ENCODE results near the gene TXNDC16. TPM values are rescaled to one million over a fixed set of nuclear protein-coding genes. Genes with fewer than 3 reads are reported as not detected.

Gene TXNDC16
- total and polyA plus RNA-seq, 9 of the 15 experiments (the other 6 are each of a cell fraction or from before 2014, with no cell fraction given): 1.8 to 6.2 (median 4.9) TPM

- H3K9ac ChIP-seq (ENCODE audit: insufficient read depth in 1 of 2, low read depth in 2 of 2, low read length in 2 of 2): no peak overlapping the region
- H3K36me3 ChIP-seq (ENCODE audit: control insufficient read depth, insufficient read depth, low read length): no peaks in the 10 kb centered on the region
- ChIA-PET POLR2A (no interaction called here), CTCF (ENCODE audit: low intra/inter-chr PET ratio) (interaction anchor here (0.6 kb wide), 1 partner anchor 847 kb away, joined by 3 read pairs; no protein-coding TSS in a partner anchor)
- DNase-seq (ENCODE audit: extremely low read depth in 1 of 4, low spot score in 3 of 4) (no peak), ATAC-seq (no peak), FAIRE-seq (no peak)
- no peaks in the 10 kb centered on the region for H3K27me3 ChIP-seq (ENCODE audit: control insufficient read depth in 2 of 2, insufficient read depth in 2 of 2, low read length in 2 of 2)
- no peak overlapping the region for H3K4me2 ChIP-seq (ENCODE audit: insufficient read depth, low read length)
- no peaks in the 10 kb centered on the region for H3K79me2 ChIP-seq (ENCODE audit: control insufficient read depth, insufficient read depth, low read length)
- no peaks in the 10 kb centered on the region for H3K4me1 ChIP-seq (replicated peaks in 1 of 2; ENCODE audit: control insufficient read depth in 2 of 2, insufficient read depth in 2 of 2, low read length in 2 of 2)
- H3K27ac ChIP-seq (ENCODE audit: extremely low read depth, low read depth, low read length): no peak overlapping the region
- H3K9me1 ChIP-seq (ENCODE audit: control insufficient read depth, insufficient read depth, low read length): peaks cover 3% of the 10 kb centered on the region
- 50% methylated on average over 2 of the region's 2 CpGs for WGBS (ENCODE audit: insufficient coverage, low coverage, missing lambda C conversion rate)
- in situ Hi-C loops (cut with MboI) (no loop called here), intact Hi-C loops (cut with micrococcal nuclease) (no loop called here)
- BruUV-seq (replicated peaks): no TSS peak
- no peaks in the 10 kb centered on the region for H3K9me3 ChIP-seq (replicated peaks; ENCODE audit: control insufficient read depth, insufficient read depth, low read depth, low read length)
- H4K20me1 ChIP-seq (replicated peaks; ENCODE audit: control insufficient read depth, insufficient read depth, low read length): no peaks in the 10 kb centered on the region
- no peak overlapping the region for H3K4me3 ChIP-seq
- no peak overlapping the region for H2AFZ ChIP-seq (ENCODE audit: low read depth, low read length)
- TF ChIP-seq HMGN3 (IDR thresholded peaks at IDR 0.05; ENCODE audit: borderline replicate concordance, extremely low read depth, insufficient read length, low read depth, low read length): no peak
- TF ChIP-seq SAFB (IDR thresholded peaks at IDR 0.05; ENCODE audit: borderline replicate concordance, low read depth, low read length): no peak
- TF ChIP-seq C11orf30 (IDR thresholded peaks at IDR 0.05; ENCODE audit: low read depth): peak; percentile 83; the same call in 1 of the 2 replicates
- no peak for TF ChIP-seq ZNF75A (CRISPR knock-in tag; IDR thresholded peaks at IDR 0.05)
- no peak for TF ChIP-seq ZHX1 (conservative IDR thresholded peaks at IDR 0.05; ENCODE audit: low read length)
- TF ChIP-seq ZFP91 (CRISPR knock-in tag; IDR thresholded peaks at IDR 0.05): no peak
- TF ChIP-seq, protein P1, sequence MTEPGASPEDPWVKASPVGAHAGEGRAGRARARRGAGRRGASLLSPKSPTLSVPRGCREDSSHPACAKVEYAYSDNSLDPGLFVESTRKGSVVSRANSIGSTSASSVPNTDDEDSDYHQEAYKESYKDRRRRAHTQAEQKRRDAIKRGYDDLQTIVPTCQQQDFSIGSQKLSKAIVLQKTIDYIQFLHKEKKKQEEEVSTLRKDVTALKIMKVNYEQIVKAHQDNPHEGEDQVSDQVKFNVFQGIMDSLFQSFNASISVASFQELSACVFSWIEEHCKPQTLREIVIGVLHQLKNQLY (CRISPR knock-in tag; conservative IDR thresholded peaks at IDR 0.05): no peak
- TF ChIP-seq RBBP5 (IDR thresholded peaks at IDR 0.05; ENCODE audit: borderline replicate concordance, insufficient read depth, low read length, poor library complexity, severe bottlenecking): no peak
- no peak for TF ChIP-seq ZNF239 (CRISPR knock-in tag; IDR thresholded peaks at IDR 0.05)
- TF ChIP-seq DACH1 (IDR thresholded peaks at IDR 0.05; ENCODE audit: partially characterized antibody): peak; percentile 30
- no peak for TF ChIP-seq RBM14 (IDR thresholded peaks at IDR 0.05; ENCODE audit: borderline replicate concordance, insufficient read depth, low read depth, low read length)
- no peak for TF ChIP-seq FUS (optimal IDR thresholded peaks at IDR 0.05; ENCODE audit: low read depth, low read length)
- peak; percentile 70 for TF ChIP-seq NFE2L1 (tag; IDR thresholded peaks at IDR 0.05; ENCODE audit: borderline replicate concordance, low read depth)
- TF ChIP-seq ZNF77 (CRISPR knock-in tag; IDR thresholded peaks at IDR 0.05): no peak
- TF ChIP-seq ZNF445 (CRISPR knock-in tag; IDR thresholded peaks at IDR 0.05; ENCODE audit: low read depth): no peak
- TF ChIP-seq SRSF1 (IDR thresholded peaks at IDR 0.05; ENCODE audit: low read depth, low read length): no peak
- no peak for TF ChIP-seq PHF20 (IDR thresholded peaks at IDR 0.05; ENCODE audit: partially characterized antibody)
- no peak for TF ChIP-seq ZNF583 (CRISPR knock-in tag; IDR thresholded peaks at IDR 0.05)
- TF ChIP-seq BRCA1 (IDR thresholded peaks at IDR 0.05): no peak
- no peak for TF ChIP-seq BRCA1 (CRISPR knock-in tag; IDR thresholded peaks at IDR 0.05)
Measured at GRCh38 chr14:52430474-52430873, 121.8 kb downstream of the TXNDC16 start.

Measured in K562 (cell line).